ENCODE results near the gene MAFG.

The MAFG gene

DNA sequence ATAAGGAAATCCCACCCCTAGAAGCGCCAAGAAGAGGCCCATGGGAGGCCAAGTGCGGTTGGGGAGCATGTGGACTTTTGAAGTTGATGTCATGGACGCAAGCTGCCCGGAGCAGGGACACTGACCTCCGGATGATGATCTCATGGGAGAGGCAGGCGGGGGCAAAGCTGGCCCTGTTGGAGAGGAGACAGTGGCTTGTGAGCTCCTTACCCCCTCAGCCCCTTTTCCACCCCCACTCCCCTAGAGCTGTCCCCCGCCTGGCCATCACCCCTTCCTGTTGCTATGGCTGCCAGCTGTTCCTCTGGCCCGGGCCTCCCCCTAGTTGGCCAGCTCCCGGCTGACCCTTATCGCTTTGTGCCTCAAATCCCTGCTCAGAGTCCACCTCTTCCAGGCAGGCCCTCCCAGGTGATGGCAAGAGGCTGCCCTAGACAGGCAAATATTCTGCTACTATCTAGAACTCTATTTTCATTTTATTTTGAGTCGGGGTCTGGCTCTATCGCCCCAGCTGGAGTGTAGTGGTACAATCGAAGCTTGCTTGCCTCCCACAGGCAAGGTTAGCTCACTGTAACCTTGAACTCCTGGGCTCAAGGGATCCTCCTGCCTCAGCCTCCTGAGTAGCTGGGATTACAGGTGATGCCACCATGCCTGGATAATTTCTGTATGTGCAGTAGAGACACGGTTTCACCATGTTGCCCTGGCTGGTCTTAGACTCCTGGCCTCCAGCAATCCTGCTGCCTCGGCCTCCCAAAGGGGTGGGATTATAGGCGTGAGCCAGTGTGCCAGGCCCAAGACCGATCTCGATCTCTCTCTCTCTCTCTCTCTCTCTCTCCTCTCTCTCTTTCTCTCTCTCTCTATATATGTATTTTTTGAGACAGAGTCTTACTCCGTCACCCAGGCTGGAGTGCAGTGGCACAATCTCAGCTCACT, 26.9 kb upstream of the MAFG start:
- no peak for TF ChIP-seq GATA2 (IDR thresholded peaks at IDR 0.05; ENCODE audit: low read depth, low read length)
- no peak for TF ChIP-seq GATA3 (IDR thresholded peaks at IDR 0.05; ENCODE audit: low read depth, low read length)

DNA sequence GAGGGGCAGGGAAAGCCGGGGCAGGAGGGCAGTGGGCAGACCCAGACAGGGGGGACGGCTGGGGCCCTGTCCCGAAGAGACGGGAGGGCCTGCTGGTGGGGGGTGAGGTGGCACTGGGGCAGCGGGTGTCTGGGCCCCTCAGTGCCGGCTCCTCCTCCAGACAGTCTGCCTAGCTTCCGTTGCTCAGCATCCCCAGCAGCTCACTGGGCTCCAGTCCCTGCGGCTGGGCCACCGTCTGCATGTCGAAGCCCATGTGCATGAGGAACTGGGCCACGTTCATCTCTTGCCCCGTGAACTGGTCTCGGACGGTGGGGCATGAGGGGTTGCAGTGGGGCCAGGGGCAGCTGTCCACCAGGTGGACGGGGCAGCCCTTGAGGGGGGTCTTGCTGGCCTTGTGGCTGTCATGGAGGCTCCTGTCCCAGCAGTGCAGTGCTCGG, 25.3 kb upstream of the MAFG start:
- TF ChIP-seq GATA2 (IDR thresholded peaks at IDR 0.05; ENCODE audit: low read depth, low read length): no peak
- no peak for TF ChIP-seq GATA3 (IDR thresholded peaks at IDR 0.05; ENCODE audit: low read depth, low read length)

DNA sequence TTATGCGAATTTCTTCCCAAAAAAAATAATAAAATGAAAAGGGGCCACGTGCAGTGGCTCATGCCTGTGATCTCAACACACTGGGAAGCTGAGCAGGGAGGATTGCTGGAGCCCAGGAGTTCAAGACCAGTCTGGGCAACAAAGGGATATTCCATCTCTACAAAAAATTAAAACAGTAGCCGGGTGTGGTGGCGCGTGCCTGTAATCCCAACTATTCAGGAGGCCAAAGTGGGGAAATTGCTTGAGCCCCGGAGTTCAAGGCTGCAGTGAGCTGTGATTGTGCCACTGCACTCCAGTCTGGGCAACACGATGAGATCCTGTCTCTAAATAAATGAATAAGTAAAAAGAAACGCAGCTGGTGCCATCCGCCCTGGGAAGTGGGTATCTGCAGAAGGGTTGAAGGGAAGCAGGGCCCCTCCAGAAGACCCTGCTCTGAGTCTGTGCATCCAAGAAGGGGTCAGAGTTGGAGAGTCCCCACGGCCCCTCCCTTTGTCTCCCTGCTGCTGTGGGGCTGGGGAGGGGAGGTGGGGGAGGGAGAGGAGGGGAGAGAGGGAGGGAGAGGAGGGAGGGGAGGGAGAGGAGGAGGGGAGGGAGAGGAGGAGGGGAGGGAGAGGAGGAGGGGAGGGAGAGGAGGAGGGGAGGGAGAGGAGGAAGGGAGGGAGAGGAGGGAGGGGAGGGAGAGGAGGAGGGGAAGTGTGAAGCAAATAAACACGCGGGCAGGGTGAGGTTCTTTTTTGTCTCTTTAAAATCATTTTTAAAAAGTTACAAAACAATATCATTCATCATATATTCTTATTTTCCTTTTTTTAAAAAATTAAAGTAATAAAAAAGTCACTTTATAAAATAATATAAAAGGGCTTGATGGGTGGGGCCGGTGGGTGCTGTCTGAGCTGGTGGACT, 24.5 kb upstream of the MAFG start:
- no peak for TF ChIP-seq GATA2 (IDR thresholded peaks at IDR 0.05; ENCODE audit: low read depth, low read length)
- TF ChIP-seq GATA3 (IDR thresholded peaks at IDR 0.05; ENCODE audit: low read depth, low read length): no peak

DNA sequence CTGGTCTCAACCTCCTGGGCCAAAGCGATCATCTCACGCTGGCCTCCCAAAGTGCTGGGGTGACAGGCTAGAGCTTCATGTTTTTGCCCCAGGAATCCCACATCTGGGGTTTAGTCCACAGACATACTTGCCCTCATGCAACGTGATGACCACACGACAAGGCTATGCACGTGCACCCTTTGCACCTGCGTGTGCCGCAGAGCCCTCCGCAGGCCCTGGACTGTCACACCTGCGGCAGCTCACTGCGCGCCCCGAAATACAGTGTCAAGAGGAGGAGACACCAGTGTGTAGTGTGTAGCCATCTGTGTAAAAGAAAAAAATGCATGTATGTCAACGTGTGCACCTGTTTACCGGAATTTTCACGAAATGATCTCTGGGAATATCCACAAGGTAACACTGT, 23.0 kb upstream of the MAFG start:
- TF ChIP-seq GATA2 (IDR thresholded peaks at IDR 0.05; ENCODE audit: low read depth, low read length) (no peak), GATA3 (IDR thresholded peaks at IDR 0.05; ENCODE audit: low read depth, low read length) (no peak)

DNA sequence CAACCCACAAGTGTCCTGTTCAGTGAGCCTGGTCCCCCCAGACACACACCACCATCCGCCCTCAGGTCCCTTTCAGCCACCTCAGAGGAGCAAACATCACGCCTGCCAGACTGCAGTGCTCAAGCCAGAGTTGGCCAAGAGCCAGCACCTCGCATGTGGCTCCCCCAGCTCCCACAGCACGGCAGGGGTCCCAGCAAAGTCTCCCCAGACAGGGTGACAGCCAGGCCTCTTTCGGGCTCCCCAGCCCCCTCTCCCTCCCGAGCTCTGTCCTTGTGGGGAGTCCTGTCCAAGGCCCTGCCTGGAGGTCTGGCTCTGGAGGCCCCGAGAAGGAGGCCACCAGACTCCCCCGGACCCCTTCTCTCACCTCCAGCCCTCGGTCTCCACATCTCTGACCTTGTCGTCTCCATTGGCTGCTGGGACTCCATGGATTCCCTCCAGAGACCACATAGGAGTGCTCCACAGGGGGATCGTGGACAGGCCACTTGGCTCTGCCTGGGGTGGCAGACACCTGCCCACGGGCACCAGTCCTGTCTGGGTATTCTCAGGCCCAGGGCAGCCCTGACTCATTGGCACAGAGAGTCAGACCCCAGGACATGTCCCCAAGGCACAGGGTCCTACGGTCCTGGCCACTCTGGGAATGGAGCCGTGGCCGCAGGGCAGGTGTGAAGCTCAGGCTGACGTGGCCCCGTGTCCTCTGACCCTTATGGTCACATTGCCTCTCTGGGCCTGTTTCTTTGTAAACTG, 21.3 kb upstream of the MAFG start:
- TF ChIP-seq GATA3 (IDR thresholded peaks at IDR 0.05; ENCODE audit: low read depth, low read length) (no peak), GATA2 (IDR thresholded peaks at IDR 0.05; ENCODE audit: low read depth, low read length) (no peak)

DNA sequence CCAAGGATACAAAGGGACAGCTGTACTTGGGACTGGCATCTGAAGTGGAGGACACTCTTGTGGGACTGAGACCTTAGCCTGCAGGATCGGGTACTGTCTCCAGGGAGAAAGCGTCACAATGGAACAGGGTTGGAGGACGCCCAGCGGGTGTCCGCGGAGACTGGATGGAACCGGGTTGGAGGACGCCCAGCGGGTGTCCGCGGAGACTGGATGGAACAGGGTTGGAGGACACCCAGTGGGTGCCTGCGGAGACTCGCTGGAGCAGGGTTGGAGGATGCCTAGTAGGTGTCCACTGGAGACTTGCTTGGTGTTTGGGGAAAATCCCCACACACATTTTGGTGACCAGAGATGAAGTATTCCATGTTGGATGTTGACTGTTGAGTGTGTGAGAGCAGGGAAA, 19.7 kb upstream of the MAFG start, which contains the start of gene MYADML2:
TSS of gene MYADML2 (minus strand) at position 45 of the 400 bp plus-strand sequence. CDS start 5,492 bp downstream, outside the sequence.
- TF ChIP-seq GATA3 (IDR thresholded peaks at IDR 0.05; ENCODE audit: low read depth, low read length): no peak
- no peak for TF ChIP-seq GATA2 (IDR thresholded peaks at IDR 0.05; ENCODE audit: low read depth, low read length)

DNA sequence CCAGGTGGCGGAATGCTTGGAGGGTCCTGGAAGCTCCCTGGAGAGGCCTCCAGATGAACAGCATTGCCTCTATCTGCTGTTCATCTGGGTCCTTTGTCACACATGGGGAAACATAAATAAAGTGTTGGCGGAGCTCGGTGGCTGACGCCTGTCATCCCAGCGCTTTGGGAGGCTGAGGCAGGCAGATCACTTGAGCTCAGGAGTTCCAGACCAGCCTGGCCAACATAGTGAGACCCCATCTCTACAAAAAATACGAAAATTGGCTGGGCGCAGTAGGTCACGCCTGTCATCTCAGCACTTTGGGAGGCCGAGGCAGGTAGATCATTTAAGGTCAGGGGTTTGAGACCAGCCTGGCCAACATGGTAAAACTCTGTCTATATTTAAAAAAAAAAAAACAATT, 17.3 kb upstream of the MAFG start:
- TF ChIP-seq GATA2 (IDR thresholded peaks at IDR 0.05; ENCODE audit: low read depth, low read length): no peak
- TF ChIP-seq GATA3 (IDR thresholded peaks at IDR 0.05; ENCODE audit: low read depth, low read length): no peak

DNA sequence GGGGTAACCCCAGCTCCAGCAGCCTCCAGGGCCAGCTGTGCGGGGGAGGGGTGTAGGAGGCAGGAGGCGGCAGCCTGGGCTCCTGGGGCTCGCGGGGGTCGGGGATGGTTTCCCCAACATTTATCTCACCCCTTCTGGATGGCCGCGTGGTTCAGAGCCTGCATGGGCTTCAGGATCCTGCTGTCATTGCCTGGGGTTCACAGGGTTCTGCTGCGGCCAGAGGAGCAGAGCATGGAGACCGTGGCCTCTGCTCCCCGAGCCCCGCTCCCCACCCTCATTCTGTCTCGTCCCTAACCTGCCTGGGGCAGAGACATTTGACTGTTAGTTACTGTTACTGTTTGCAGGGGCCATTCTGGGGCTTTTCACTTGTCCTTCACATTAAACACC, 14.6 kb upstream of the MAFG start:
- TF ChIP-seq GATA3 (IDR thresholded peaks at IDR 0.05; ENCODE audit: low read depth, low read length) (no peak), GATA2 (IDR thresholded peaks at IDR 0.05; ENCODE audit: low read depth, low read length) (no peak)

DNA sequence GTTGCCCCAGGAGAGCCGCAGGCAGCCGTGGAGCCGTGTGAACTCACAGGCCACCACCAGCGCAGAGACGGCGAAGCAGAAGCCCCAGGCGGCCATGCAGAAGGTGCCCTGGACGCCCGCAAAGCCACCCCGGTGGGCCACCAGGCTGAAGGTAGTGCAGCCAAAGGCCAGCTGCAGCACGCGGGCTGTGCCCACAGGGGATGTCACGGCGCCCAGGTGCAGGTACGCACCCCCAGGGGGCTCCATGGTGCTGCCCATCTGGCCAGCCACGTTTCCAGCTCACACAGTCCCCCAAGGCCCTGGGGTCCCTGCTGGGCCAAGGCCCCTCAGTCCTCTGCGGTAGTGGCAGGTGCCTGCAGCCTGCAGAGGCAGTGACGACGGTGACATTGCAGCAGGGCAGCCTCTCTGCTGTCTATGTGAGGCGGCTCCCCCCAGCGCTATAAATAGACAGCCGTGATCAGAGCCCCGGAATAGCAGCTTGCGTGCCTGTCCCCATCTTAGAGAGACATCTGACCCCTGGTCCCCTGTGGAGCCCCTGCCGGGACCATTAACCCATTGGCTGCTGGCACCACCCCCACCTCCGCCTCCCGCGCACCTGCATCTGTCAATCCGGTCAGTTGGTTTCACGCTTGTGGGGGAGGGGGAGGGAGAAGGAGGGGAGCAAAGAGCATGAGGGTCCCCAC, 14.1 kb upstream of the MAFG start:
- TF ChIP-seq GATA3 (IDR thresholded peaks at IDR 0.05; ENCODE audit: low read depth, low read length): no peak
- TF ChIP-seq GATA2 (IDR thresholded peaks at IDR 0.05; ENCODE audit: low read depth, low read length): no peak

DNA sequence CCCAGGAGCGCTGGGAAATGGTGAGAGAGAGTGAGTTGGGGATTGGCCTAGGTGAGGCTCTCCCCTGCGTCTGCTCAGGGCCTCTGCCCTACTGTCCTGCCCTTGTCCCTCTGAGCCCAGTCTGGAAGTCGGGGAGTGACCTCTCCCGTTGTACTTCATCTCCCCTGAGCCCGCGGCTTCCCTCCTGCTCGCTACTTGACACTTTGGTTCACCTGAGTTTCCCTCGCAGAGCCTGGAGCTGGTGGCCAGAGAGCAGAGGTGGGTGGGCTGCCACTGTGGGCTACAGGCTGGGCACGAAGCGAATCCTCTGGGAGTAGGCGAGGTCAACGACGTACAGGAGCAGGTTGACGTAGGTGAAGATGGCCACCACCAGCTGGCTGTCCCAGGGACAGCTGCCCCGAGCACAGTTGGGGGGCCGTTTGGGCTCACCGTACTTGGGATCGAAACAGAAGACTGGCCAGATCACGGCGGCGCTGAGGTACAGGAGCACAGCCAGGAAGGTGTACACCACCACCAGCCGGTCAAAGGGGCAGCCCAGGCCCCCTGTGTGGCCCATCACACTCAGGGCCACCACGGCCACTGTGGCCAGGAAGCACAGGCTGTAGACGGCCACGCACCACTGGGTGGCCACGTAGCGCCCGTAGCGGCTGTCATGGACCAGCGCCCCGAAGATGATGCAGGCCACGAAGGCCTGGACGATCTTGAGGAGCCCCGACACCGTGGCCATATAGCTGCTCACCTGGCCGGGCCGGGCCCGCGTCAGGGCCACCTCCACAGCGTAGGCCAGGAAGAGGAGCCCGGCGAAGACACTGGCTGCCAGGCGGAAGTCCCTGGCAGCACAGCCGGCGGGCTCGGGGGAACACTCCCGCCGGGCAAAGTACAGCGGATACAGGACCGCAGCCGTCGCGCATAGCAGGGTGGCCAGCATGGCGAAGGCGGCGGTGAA, 13.3 kb upstream of the MAFG start:
- TF ChIP-seq GATA2 (IDR thresholded peaks at IDR 0.05; ENCODE audit: low read depth, low read length) (no peak), GATA3 (IDR thresholded peaks at IDR 0.05; ENCODE audit: low read depth, low read length) (no peak)

DNA sequence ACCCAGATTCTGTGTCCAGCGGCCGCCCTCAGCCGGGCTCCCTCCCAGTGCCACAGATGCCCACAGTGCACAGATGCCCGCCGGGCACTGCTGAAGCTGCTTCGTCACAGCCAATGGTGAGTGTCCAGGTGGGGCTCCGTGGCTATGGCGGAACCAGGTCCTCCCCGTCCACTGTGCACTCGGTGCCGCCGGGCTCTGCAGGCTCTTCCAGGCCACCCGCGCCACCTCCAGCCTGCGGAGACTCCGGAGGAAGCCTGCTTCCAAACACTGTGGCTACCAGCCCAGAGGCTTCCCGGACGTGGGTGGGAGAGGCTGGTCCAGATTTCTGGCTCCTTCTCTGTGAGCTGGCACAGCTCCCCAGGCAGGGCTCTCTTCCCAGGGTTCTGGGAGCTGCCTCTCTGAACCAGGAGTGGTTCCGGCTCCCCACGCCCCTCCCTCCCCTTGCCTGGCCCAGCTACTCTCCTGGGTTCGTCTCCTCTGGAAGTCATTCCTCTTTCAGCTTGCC, 12.4 kb upstream of the MAFG start:
- TF ChIP-seq GATA3 (IDR thresholded peaks at IDR 0.05; ENCODE audit: low read depth, low read length) (no peak), GATA2 (IDR thresholded peaks at IDR 0.05; ENCODE audit: low read depth, low read length) (no peak)

DNA sequence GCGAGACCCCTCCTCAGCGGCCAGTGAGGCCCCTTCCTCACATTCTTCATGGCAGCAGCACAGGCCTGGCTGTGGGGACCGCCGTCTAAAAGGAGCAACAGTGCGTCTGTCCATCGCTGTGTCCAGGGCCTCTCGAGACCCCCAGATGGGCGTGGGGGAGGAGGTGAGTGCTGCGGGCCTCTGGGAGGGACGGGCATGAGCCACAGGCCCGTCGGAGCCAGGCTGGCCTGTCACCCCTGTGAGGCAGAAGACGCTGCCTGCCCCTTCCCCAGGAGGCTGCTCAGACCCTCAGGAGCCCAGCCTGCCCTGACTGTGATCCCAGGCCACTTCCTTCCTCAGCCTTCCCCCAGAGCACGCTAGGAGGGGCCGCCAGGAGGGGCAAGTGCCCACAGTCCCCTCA, 11.7 kb upstream of the MAFG start:
- TF ChIP-seq GATA3 (IDR thresholded peaks at IDR 0.05; ENCODE audit: low read depth, low read length) (no peak), GATA2 (IDR thresholded peaks at IDR 0.05; ENCODE audit: low read depth, low read length) (no peak)
